K562 (cell line): ENCODE data around the gene ATP5MC3. TPM values are rescaled to one million over a fixed set of nuclear protein-coding genes. Genes with fewer than 3 reads are reported as not detected.

Experiments used
- MEIS2 ChIP-seq: fragments of 450-650 bp; IDR thresholded peaks from 2 replicates; pipeline ENCODE4 v1.6.1; 2014; ENCODE audit warnings: mild to moderate bottlenecking; ENCODE audit not compliant: partially characterized antibody
- NFIX ChIP-seq: fragments of 250-450 bp; sonication (Bioruptor Pico); IDR thresholded peaks from 2 replicates; pipeline ENCODE4 v1.4.0; 2020; ENCODE audit warnings: low read depth, mild to moderate bottlenecking, moderate library complexity
- RB1 ChIP-seq: fragments of 450-650 bp; IDR thresholded peaks from 2 replicates; pipeline ENCODE4 v1.6.1; 2017; ENCODE audit warnings: low read depth, mild to moderate bottlenecking
- RCOR1 ChIP-seq, 2 experiments: IDR thresholded peaks; 2 replicates each; pipeline ENCODE4 v1.6.1; 2012; ENCODE audit warnings: low read depth in 2 of 2, low read length in 2 of 2, borderline replicate concordance in 1 of 2, improper control_type of control experiment in 1 of 2
- SMARCE1 ChIP-seq: fragments of 450-650 bp; IDR thresholded peaks from 2 replicates; pipeline ENCODE4 v1.7.1; 2016; ENCODE audit warnings: mild to moderate bottlenecking
- TAF7 ChIP-seq: fragments of 450-650 bp; IDR thresholded peaks from 2 replicates; pipeline ENCODE4 v1.6.1; 2016; ENCODE audit warnings: missing genetic modification characterization, missing compliant biosample characterization
- ZBTB17 ChIP-seq: fragments of 450-650 bp; formaldehyde crosslinking; IDR thresholded peaks from 2 replicates; pipeline ENCODE4 v1.4.0; 2020; ENCODE audit warnings: mild to moderate bottlenecking
- polyA plus RNA-seq, 8 experiments: library from polyadenylated mRNA; depleted of rRNA in 4 of 8; stranded (reverse) in 5 of 8; unstranded in 3 of 8; fragments of >200 nt; fragmentation: Nextera tagmentation in 2 of 8; fragmentation: Illumina TruSeq in 1 of 8; extraction: Ambion mirVana in 2 of 8; extraction: Trizol in 1 of 8; gene quantifications; 2 replicates each; pipeline versions ENCODE4 v1.2.1 to v1.2.3, GENCODE V29; 2011 to 2014; ENCODE audit warnings: inconsistent platforms in 1 of 8, missing spikeins in 1 of 8
- total RNA-seq, 7 experiments: library from RNA; depleted of rRNA in 6 of 7; stranded (reverse); fragments of >200 nt in 6 of 7; fragmentation: Illumina TruSeq in 2 of 7; extraction: Trizol in 2 of 7; gene quantifications; 2 replicates each; pipeline versions ENCODE4 v1.2.1 to v1.2.3, GENCODE V29; 2011 to 2021; ENCODE audit warnings: low replicate concordance in 1 of 7
- TF ChIP-seq, protein P1 (sequence below), 2 experiments: fragments of 450-650 bp in 1 of 2; sonication (generic) in 1 of 2; formaldehyde crosslinking in 1 of 2; IDR thresholded peaks; 2 replicates each; pipeline versions ENCODE4 v1.7.1 to v1.9.0; 2016 to 2022; ENCODE audit warnings: inconsistent platforms in 1 of 2, mild to moderate bottlenecking in 1 of 2, missing genetic modification reagents in 1 of 2
- TF ChIP-seq, protein P2 (sequence below), 2 experiments: fragments of 450-650 bp; IDR thresholded peaks; 2 replicates each; pipeline ENCODE4 v1.6.1; 2018; ENCODE audit warnings: mild to moderate bottlenecking in 2 of 2, low read depth in 1 of 2; ENCODE audit not compliant: partially characterized antibody in 2 of 2

The ATP5MC3 gene
- total and polyA plus RNA-seq, 9 of the 15 experiments (the other 6 are each of a cell fraction or from before 2014, with no cell fraction given), result 423 to 2,565 (median 1,012) TPM

DNA sequence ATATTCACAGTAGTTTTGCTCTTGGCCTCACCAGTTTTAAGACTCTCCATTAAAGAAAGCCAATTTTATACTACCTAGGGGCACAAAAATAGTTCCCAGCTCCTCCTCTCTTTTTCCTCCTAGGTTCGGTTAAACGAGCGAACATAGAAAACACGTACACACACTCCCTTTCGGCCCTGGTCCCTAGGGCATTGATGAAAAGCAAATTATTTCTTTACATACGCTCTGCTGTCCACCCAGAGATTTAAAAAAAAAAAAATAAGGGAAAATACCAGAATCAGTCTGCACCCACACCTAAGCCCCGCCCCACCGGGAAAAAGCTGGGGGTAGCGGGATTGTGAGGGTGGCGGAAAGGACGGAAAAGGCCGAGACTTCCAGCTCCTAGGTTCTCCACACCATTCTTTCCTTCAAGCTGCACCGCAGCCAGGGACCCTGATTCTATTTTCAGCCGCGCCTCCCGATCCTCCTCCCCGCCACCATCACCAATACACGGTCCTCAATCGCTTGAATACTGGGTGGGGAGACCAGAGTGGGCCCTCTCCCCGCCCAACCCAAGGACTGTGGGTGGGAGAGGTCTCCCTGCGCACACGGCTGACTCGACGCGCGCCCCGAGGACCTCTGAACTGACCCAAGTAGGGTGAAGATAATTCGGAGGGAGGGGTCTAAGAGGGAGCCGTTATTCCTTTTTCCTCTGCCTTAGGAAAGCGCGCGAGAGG is 14.3 kb downstream of the ATP5MC3 start (continued):
- TF ChIP-seq, protein P1, sequence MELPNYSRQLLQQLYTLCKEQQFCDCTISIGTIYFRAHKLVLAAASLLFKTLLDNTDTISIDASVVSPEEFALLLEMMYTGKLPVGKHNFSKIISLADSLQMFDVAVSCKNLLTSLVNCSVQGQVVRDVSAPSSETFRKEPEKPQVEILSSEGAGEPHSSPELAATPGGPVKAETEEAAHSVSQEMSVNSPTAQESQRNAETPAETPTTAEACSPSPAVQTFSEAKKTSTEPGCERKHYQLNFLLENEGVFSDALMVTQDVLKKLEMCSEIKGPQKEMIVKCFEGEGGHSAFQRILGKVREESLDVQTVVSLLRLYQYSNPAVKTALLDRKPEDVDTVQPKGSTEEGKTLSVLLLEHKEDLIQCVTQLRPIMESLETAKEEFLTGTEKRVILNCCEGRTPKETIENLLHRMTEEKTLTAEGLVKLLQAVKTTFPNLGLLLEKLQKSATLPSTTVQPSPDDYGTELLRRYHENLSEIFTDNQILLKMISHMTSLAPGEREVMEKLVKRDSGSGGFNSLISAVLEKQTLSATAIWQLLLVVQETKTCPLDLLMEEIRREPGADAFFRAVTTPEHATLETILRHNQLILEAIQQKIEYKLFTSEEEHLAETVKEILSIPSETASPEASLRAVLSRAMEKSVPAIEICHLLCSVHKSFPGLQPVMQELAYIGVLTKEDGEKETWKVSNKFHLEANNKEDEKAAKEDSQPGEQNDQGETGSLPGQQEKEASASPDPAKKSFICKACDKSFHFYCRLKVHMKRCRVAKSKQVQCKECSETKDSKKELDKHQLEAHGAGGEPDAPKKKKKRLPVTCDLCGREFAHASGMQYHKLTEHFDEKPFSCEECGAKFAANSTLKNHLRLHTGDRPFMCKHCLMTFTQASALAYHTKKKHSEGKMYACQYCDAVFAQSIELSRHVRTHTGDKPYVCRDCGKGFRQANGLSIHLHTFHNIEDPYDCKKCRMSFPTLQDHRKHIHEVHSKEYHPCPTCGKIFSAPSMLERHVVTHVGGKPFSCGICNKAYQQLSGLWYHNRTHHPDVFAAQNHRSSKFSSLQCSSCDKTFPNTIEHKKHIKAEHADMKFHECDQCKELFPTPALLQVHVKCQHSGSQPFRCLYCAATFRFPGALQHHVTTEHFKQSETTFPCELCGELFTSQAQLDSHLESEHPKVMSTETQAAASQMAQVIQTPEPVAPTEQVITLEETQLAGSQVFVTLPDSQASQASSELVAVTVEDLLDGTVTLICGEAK (IDR thresholded peaks at IDR 0.05), result no peak
- TF ChIP-seq, protein P1 (CRISPR knock-in tag; IDR thresholded peaks at IDR 0.05), result peak; percentile 10; the same call in 1 of the 2 replicates
- TF ChIP-seq MEIS2, result no peak
- no peak for TF ChIP-seq RB1
- TF ChIP-seq, protein P2, sequence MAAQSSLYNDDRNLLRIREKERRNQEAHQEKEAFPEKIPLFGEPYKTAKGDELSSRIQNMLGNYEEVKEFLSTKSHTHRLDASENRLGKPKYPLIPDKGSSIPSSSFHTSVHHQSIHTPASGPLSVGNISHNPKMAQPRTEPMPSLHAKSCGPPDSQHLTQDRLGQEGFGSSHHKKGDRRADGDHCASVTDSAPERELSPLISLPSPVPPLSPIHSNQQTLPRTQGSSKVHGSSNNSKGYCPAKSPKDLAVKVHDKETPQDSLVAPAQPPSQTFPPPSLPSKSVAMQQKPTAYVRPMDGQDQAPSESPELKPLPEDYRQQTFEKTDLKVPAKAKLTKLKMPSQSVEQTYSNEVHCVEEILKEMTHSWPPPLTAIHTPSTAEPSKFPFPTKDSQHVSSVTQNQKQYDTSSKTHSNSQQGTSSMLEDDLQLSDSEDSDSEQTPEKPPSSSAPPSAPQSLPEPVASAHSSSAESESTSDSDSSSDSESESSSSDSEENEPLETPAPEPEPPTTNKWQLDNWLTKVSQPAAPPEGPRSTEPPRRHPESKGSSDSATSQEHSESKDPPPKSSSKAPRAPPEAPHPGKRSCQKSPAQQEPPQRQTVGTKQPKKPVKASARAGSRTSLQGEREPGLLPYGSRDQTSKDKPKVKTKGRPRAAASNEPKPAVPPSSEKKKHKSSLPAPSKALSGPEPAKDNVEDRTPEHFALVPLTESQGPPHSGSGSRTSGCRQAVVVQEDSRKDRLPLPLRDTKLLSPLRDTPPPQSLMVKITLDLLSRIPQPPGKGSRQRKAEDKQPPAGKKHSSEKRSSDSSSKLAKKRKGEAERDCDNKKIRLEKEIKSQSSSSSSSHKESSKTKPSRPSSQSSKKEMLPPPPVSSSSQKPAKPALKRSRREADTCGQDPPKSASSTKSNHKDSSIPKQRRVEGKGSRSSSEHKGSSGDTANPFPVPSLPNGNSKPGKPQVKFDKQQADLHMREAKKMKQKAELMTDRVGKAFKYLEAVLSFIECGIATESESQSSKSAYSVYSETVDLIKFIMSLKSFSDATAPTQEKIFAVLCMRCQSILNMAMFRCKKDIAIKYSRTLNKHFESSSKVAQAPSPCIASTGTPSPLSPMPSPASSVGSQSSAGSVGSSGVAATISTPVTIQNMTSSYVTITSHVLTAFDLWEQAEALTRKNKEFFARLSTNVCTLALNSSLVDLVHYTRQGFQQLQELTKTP (IDR thresholded peaks at IDR 0.05; ENCODE audit: low read depth in 1 of 2, partially characterized antibody in 2 of 2), result peak in 1 of 2 experiments; percentile 7
- TF ChIP-seq NFIX (CRISPR knock-in tag), result no peak
- peak; percentile 18; the same call in 1 of the 2 replicates for TF ChIP-seq TAF7 (tag)
- TF ChIP-seq SMARCE1, result 0 out of 2 replicates have a peak, but pooled peaks have one; percentile 22
- no peak for TF ChIP-seq ZBTB17 (CRISPR knock-in tag)
- peak in 1 of 2 experiments; percentile 18; a peak in 1 of 4 replicates for TF ChIP-seq RCOR1 (IDR thresholded peaks at IDR 0.05; ENCODE audit: borderline replicate concordance in 1 of 2, low read depth in 2 of 2, low read length in 2 of 2)
